GM18499 (cell line): ENCODE data around the gene B4GALT3.

Source experiments
- ATAC-seq: cut with Tn5 transposase; IDR thresholded peaks from one replicate; pipeline ENCODE4 v1.9.1; 2021; ENCODE audit warnings: moderate number of reproducible peaks; ENCODE audit not compliant: insufficient read depth, unreplicated experiment

B4GALT3 gene

DNA sequence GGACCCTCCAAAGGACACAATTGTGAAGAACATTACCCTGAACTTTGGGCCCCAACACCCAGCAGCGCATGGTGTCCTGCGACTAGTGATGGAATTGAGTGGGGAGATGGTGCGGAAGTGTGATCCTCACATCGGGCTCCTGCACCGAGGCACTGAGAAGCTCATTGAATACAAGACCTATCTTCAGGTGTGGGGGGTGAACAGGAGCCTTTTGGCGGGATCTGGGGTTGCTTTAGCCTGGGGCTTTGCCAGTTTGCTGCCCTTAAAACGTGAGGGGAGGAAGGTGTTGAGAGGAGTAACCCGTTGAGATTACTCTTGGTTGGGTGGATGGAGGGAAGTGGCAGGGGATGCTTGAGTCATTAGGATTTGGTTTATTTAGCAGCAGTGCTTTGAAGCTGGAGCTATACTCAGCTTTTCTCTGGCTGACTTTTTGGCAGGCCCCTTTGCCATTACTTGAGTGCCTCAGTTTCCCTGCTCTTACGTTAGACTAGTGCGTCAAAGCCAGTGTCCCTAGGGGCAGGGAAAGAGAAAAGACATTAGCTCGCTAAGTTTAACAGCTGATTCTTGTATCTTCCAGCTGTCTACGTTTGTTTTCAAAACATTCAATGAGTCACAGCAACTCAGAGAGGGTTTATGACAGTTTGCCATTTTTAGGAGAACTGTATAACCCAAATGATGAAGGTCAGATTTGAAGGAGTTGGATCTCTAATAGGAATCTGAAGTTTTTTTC, 29.3 kb upstream of the B4GALT3 start:
- ATAC-seq, result no peak

GRCh38 chr1:161201836-161202712, 24.8 kb upstream of the B4GALT3 start, which contains the start of gene NDUFS2:
Gene NDUFS2 (plus strand): TSS chr1:161202367. CDS start chr1:161202386, 19 bp downstream.
- peak; percentile 89 for ATAC-seq

GRCh38 chr1:161200992-161201835, 23.9 kb upstream of the B4GALT3 start:
- ATAC-seq, result no peak

DNA sequence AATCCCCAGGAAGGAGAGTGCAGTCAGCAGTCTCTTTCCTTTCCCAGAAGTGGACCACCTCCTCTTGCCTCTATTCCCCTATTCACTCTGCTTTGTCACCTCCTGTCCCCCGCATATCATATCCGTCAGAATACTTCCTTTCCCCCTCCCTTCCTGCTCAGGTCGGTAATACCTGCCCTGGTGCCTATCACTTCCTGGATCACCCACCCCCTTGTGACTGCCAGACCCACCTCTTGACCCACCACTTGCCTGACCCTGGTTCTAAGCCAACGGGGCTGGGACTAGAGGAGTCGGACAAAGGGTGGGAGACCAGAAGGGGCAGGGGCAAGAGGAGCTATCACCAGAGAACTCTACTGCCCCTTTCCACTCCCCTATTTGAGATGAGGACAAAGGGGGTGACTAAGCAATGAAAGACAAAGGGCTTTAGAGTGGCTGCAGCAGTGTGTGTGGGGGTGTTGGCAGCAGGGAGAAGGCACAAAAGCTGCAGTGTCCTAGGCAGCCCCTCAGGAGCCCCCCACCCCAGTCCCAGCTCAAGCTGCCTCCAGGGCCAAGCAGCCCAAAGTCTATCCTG, 23.2 kb upstream of the B4GALT3 start:
- ATAC-seq, result no peak

DNA sequence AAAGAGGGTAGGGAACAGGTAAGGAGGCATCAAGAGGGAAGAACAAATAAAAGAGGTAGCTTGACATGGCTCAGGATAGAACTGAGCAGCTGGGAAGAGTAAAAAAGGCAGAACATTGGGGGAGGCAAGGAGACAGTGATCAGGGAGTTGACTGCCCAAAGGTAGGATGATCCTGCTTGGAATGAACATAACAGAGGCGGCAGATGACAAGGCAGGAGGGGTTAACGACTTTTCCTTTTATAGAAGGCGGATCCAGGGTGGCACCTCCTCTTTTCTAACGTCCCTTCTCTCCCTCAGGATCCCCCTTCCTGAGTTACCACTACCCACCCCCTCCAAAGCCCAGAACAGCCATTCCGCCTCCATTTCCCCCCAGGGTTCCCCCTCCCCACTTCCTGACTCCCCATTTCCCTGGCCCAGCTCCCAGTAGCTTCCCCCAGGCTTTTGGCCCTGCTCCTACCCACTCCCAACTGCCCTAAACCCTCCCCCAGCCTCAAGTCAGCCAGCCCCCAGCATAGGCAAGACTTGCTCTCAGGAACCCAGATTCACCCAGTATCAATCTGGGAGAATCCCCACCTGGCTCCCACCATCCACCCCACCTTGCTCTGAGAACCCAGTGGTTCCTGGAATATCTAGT, 22.3 kb upstream of the B4GALT3 start:
- ATAC-seq, result no peak

- no peak for ATAC-seq
Measured at GRCh38 chr1:161198897-161199431, 21.7 kb upstream of the B4GALT3 start, which contains the start of gene ADAMTS4. Gene ADAMTS4 (minus strand): TSS chr1:161199054. CDS start chr1:161198627, 427 bp downstream.

GRCh38 chr1:161198194-161198896, 21.0 kb upstream of the B4GALT3 start:
- no peak for ATAC-seq

DNA sequence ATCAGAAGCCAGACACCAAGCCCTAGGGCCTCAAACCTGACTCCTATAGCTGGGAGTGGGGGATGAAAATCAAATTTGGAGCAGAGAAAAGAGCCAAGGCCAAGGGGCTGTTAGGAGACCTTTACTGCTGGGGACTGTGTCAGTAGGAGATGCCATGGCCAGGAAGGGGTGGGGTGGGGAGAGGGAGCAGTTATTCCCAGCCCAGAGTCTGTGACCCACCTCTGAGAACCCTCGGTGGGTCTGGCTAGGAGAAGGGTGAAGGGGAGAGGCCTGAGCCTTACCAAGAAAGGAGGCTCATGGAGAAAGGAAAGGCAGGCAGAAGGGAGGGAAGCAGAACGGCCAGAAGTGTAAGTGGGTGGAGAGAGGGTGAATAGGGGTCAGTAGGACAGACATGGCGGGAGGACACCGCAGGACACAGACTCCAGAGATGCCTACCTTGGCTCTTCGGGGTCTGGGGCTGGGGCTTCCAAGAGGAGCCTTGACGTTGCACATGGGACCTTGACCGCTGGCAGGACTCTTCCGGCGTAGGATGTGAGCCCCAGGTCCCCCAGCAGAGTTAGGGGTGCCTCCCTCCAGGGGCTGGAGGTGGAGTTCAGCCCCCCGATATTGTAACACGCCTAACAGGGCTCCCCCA, 20.4 kb upstream of the B4GALT3 start:
- ATAC-seq, result no peak

- ATAC-seq, result no peak
Measured at GRCh38 chr1:161196521-161197451, 19.5 kb upstream of the B4GALT3 start.

DNA sequence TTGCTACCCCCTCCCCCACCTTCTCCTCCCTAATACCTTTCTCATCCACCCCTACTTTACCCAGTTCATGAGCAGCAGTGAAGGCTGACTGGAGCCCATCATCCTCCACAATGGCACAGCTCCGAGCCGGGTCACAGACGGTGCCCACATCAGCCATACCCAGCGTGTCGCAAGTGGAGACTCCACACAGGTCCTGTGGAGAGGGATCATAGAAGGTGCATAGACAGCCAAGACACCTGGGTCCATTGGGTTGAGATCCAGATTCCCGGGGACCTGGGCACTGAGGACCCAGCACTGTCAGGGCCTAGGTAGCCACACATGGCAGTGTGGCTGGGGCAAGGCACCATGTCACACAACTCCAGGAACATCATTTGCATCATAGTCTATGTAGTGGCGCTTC, 18.8 kb upstream of the B4GALT3 start:
- no peak for ATAC-seq

DNA sequence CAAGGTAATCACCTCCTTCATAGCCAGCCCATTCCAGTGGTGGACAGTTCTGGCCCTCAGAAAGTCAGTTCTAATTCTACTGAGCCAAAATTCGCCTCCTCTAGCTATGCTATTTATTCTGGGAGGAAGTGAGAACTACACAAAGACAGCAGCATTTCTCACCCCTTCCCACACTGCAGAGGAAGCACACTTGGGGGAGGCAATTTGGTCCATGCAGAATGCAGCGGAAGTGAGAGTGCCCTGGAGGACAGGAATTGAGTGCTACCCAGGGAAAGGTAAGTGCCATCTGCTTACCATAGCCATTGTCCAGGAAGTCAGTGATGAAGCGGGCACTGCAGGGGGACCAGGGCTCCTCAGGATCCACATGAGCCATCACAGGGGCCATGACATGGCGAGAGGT, 17.9 kb upstream of the B4GALT3 start:
- ATAC-seq, result no peak

DNA sequence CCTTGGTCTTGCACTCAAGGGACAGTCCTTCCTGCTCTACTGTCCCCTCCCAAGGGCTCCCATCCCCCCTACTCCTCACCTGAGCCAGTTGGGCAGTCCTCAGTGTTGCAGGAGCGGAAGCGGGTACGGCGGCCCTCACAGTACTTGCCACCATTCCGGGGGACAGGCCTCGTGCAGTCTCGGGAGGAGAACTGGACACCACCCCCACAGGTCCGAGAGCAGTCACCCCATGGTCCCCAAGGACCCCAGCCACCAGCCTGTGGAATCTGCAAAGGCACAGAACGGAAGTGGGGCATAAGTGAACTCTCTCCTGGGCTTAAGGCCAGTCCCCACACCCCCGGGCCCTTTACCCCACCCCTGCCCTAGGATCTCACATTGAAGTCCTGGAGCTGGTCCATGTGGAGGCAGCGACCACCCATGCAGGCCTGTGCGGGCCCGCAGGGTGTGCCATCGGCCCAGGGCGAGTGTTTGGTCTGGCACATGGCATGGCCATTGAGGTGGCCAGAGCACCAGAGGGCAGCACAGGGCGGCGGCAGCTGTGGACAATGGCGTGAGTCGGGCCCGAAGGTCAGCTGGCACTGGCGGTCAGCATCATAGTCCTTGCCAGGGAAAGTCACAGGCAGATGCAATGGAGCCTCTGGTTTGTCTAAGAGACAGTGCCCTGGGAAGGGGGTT, 16.4 kb upstream of the B4GALT3 start:
- ATAC-seq, result no peak

GRCh38 chr1:161192476-161193465, 15.5 kb upstream of the B4GALT3 start:
- ATAC-seq, result no peak

- no peak for ATAC-seq
Measured at GRCh38 chr1:161191971-161192370, 14.7 kb upstream of the B4GALT3 start.

DNA sequence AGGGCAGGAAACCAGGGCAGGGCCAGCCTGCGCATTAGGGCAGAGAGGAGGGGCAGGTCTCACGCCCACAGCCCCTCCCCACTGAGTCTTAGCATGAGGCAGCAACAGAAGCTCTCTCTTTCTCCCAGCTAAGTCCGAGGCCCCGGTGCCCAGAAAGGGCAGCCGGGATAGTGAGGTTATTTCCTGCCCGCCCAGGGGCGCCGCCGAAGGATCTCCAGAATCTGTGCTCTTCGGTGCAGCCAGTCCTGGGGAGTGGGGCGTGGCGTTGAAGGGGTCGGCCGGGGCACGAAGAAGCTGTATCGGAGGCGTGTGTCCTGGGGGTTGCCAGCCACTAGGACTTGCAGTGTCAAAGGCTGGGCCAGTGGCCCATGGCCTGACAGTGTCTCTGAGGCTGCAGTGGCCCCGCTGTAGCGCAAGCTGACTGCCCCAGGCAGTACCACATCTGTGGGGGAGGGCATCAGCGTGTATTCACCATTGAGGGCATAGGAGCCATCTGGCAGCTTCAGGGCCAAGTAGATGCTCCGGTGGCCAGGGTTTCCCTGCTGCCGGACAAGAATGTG, 13.7 kb upstream of the B4GALT3 start:
- ATAC-seq, result no peak
